ENCODE measurements around the gene INKA2. TPM values are rescaled to one million over a fixed set of nuclear protein-coding genes. Genes with fewer than 3 reads are reported as not detected.

INKA2 gene
- total RNA-seq, 1 experiment from 2014 or later, result 12.3 TPM

- no peak overlapping the region for H3K27ac Mint-ChIP-seq
- H3K4me2 ChIP-seq (ENCODE audit: insufficient read depth, insufficient read length, low read length), result no peak overlapping the region
Measured at GRCh38 chr1:111716333-111716732, 22.9 kb downstream of the INKA2 start.

More at GRCh38 chr1:111716333-111716732, 22.9 kb downstream of the INKA2 start:
- Histone ChIP-seq H2AK5ac (ENCODE audit: insufficient read length, low read length) (no peak overlapping the region), H3K27ac (ENCODE audit: insufficient read length, low read depth, low read length) (no peak overlapping the region), H3K18ac (ENCODE audit: insufficient read length, low read depth, low read length) (no peak overlapping the region), H4K20me1 (ENCODE audit: control insufficient read depth, insufficient read depth, insufficient read length) (no peaks in the 10 kb centered on the region), H3K56ac (ENCODE audit: insufficient read length, low read depth, low read length) (no peak overlapping the region), H4K8ac (replicated peaks; ENCODE audit: insufficient read length, low read depth, low read length) (no peak overlapping the region), H2BK12ac (ENCODE audit: insufficient read length, low read depth, low read length) (no peak overlapping the region), H2BK15ac (ENCODE audit: low read depth, low read length) (no peak overlapping the region), H3K23me2 (ENCODE audit: insufficient read length, low read depth, low read length, poor library complexity, severe bottlenecking) (no peaks in the 10 kb centered on the region), H3K79me1 (ENCODE audit: insufficient read depth, low read depth, low read length, poor library complexity, severe bottlenecking) (no peaks in the 10 kb centered on the region), H2BK5ac (ENCODE audit: insufficient read length, low read length) (no peak overlapping the region), H3K4ac (ENCODE audit: low read depth, low read length) (no peak overlapping the region), H3K4me1 (ENCODE audit: insufficient read depth, low read length) (peaks cover 9% of the 10 kb centered on the region; the same call in 1 of the 2 replicates), H3K14ac (ENCODE audit: insufficient read depth, low read length) (no peak overlapping the region), H2BK120ac (ENCODE audit: low read depth, low read length, poor library complexity, severe bottlenecking) (no peak overlapping the region), H4K91ac (ENCODE audit: insufficient read length, low read depth, low read length) (no peak overlapping the region), H2AFZ (ENCODE audit: low read length) (no peak overlapping the region), H3K79me2 (ENCODE audit: insufficient read depth, low read length) (no peaks in the 10 kb centered on the region), H2BK20ac (ENCODE audit: low read depth, low read length, poor library complexity, severe bottlenecking) (no peak overlapping the region), H3T11ph (ENCODE audit: low read length) (no peak overlapping the region), H3K23ac (ENCODE audit: insufficient read length, low read depth, low read length) (no peak overlapping the region), H3K27me3 (ENCODE audit: insufficient read depth, low read length) (no peaks in the 10 kb centered on the region), H3K9ac (ENCODE audit: extremely low read depth, insufficient read length, low read length) (no peak overlapping the region), H4K5ac (ENCODE audit: insufficient read length, low read depth, low read length) (no peak overlapping the region), H3K9me3 (ENCODE audit: control insufficient read depth, low read depth, low read length) (no peaks in the 10 kb centered on the region)
- TF ChIP-seq, protein P1, sequence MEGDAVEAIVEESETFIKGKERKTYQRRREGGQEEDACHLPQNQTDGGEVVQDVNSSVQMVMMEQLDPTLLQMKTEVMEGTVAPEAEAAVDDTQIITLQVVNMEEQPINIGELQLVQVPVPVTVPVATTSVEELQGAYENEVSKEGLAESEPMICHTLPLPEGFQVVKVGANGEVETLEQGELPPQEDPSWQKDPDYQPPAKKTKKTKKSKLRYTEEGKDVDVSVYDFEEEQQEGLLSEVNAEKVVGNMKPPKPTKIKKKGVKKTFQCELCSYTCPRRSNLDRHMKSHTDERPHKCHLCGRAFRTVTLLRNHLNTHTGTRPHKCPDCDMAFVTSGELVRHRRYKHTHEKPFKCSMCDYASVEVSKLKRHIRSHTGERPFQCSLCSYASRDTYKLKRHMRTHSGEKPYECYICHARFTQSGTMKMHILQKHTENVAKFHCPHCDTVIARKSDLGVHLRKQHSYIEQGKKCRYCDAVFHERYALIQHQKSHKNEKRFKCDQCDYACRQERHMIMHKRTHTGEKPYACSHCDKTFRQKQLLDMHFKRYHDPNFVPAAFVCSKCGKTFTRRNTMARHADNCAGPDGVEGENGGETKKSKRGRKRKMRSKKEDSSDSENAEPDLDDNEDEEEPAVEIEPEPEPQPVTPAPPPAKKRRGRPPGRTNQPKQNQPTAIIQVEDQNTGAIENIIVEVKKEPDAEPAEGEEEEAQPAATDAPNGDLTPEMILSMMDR (conservative IDR thresholded peaks at IDR 0.05), result no peak
- Mint-ChIP-seq H3K4me1 (peaks cover 15 to 16% of the 10 kb centered on the region in 2 experiments), H3K27me3 (ENCODE audit: low read depth) (no peaks in the 10 kb centered on the region), H3K36me3 (ENCODE audit: insufficient read depth in 1 of 3, low read depth in 3 of 3) (peaks cover 0 to 2% (median 0%) of the 10 kb centered on the region in 3 experiments; a peak in 1 of 7 replicates), H3K4me3 (no peak overlapping the region), H3K9me3 (no peaks in the 10 kb centered on the region)
- no peak for DNase-seq
- no CpG with 5 or more reads among the region's 3 CpGs for WGBS (ENCODE audit: extremely low coverage, insufficient read length, low lambda C conversion rate)
